ENCODE results near the gene STK36.

Gene STK36

DNA sequence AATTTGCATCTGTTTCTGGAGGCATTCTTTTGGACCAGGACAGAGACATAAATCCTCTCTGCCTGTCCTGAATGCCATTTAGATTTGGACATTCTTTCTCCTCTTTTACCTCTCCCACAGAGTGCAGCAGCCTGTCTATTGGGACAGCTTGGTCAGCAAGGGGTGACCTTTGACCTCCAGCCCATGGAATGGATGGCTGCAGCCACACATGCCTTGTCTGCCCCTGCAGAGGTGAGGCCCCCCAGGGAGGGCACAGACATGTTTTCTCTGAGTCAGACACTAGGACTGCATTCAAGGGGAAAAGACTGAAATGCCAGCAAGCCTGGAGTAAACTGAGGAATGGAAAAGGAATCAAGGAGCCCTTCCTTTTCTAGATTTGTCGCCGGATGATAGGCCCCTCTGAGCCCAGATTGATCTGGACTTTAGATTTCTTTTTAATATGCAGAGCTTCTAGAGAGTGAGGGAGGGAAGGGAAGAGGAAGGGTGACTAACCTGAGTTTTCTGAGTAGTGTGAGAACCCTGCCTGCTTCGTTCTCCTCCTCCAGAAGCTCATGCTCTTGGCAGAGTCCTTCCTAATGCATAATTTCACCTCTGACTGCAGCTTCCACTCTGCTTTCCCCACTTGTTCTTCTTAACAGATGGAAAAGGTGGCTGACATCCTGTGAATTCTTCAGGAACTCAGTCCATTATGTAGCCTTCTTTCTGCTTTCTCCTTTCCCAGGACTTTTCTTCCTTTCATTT lies 22.7 kb downstream of the STK36 start:
- Histone ChIP-seq H3K4me3 (replicated peaks; ENCODE audit: insufficient read depth, low read length) (no peak overlapping the region), H3K27ac (replicated peaks) (no peak overlapping the region), H3K27me3 (ENCODE audit: insufficient read depth, poor library complexity, severe bottlenecking) (no peaks in the 10 kb centered on the region)
- DNase-seq (ENCODE audit: low read depth in 1 of 2, low spot score in 1 of 2) = no peak
- TF ChIP-seq, protein P1, sequence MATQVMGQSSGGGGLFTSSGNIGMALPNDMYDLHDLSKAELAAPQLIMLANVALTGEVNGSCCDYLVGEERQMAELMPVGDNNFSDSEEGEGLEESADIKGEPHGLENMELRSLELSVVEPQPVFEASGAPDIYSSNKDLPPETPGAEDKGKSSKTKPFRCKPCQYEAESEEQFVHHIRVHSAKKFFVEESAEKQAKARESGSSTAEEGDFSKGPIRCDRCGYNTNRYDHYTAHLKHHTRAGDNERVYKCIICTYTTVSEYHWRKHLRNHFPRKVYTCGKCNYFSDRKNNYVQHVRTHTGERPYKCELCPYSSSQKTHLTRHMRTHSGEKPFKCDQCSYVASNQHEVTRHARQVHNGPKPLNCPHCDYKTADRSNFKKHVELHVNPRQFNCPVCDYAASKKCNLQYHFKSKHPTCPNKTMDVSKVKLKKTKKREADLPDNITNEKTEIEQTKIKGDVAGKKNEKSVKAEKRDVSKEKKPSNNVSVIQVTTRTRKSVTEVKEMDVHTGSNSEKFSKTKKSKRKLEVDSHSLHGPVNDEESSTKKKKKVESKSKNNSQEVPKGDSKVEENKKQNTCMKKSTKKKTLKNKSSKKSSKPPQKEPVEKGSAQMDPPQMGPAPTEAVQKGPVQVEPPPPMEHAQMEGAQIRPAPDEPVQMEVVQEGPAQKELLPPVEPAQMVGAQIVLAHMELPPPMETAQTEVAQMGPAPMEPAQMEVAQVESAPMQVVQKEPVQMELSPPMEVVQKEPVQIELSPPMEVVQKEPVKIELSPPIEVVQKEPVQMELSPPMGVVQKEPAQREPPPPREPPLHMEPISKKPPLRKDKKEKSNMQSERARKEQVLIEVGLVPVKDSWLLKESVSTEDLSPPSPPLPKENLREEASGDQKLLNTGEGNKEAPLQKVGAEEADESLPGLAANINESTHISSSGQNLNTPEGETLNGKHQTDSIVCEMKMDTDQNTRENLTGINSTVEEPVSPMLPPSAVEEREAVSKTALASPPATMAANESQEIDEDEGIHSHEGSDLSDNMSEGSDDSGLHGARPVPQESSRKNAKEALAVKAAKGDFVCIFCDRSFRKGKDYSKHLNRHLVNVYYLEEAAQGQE (IDR thresholded peaks at IDR 0.05; ENCODE audit: insufficient replicate concordance, low read depth) = no peak
- TF ChIP-seq GABPA (IDR thresholded peaks at IDR 0.05; ENCODE audit: low read depth) (no peak), SPI1 (IDR thresholded peaks at IDR 0.05; ENCODE audit: borderline replicate concordance, low read depth) (no peak), POLR2AphosphoS5 (IDR thresholded peaks at IDR 0.05; ENCODE audit: low read depth) (no peak)
- TF ChIP-seq, protein P2, sequence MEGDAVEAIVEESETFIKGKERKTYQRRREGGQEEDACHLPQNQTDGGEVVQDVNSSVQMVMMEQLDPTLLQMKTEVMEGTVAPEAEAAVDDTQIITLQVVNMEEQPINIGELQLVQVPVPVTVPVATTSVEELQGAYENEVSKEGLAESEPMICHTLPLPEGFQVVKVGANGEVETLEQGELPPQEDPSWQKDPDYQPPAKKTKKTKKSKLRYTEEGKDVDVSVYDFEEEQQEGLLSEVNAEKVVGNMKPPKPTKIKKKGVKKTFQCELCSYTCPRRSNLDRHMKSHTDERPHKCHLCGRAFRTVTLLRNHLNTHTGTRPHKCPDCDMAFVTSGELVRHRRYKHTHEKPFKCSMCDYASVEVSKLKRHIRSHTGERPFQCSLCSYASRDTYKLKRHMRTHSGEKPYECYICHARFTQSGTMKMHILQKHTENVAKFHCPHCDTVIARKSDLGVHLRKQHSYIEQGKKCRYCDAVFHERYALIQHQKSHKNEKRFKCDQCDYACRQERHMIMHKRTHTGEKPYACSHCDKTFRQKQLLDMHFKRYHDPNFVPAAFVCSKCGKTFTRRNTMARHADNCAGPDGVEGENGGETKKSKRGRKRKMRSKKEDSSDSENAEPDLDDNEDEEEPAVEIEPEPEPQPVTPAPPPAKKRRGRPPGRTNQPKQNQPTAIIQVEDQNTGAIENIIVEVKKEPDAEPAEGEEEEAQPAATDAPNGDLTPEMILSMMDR (IDR thresholded peaks at IDR 0.05; ENCODE audit: insufficient read depth, low read length) = no peak

DNA sequence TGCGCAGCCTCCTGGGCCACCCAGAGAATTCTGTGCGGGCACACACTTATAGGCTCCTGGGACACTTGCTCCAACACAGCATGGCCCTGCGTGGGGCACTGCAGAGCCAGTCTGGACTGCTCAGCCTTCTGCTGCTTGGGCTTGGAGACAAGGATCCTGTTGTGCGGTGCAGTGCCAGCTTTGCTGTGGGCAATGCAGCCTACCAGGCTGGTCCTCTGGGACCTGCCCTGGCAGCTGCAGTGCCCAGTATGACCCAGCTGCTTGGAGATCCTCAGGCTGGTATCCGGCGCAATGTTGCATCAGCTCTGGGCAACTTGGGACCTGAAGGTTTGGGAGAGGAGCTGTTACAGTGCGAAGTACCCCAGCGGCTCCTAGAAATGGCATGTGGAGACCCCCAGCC lies 27.0 kb downstream of the STK36 start:
- TF ChIP-seq, protein P2 (IDR thresholded peaks at IDR 0.05; ENCODE audit: insufficient read depth, low read length) = no peak
- TF ChIP-seq POLR2AphosphoS5 (IDR thresholded peaks at IDR 0.05; ENCODE audit: low read depth) = no peak
- TF ChIP-seq SPI1 (IDR thresholded peaks at IDR 0.05; ENCODE audit: borderline replicate concordance, low read depth) = no peak
- TF ChIP-seq, protein P1 (IDR thresholded peaks at IDR 0.05; ENCODE audit: insufficient replicate concordance, low read depth) = no peak
- no peak for TF ChIP-seq GABPA (IDR thresholded peaks at IDR 0.05; ENCODE audit: low read depth)
- no peak overlapping the region for H3K4me3 ChIP-seq (replicated peaks; ENCODE audit: insufficient read depth, low read length)
- H3K27ac ChIP-seq (replicated peaks) = no peak overlapping the region
- no peak for DNase-seq (ENCODE audit: low read depth in 1 of 2, low spot score in 1 of 2)
- H3K27me3 ChIP-seq (ENCODE audit: insufficient read depth, poor library complexity, severe bottlenecking) = no peaks in the 10 kb centered on the region

DNA sequence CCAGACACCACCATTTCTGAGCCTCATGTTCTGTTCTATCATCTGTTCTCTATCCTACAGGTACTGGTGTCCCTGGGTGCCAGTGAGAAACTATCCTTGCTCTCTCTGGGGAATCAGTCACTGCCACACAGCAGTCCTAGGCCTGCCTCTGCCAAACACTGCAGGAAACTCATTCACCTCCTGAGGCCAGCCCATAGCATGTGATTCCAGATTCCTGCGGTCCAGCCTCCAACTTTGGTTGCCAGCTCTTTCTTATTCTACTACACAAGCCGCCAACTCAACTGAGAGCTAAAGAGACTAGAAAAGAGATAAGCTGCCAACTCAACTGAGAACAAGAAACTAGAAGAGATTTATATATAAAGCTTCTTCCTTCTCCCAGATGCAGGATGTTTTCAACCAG lies 29.9 kb downstream of the STK36 start:
- no peaks in the 10 kb centered on the region for H3K27me3 ChIP-seq (ENCODE audit: insufficient read depth, poor library complexity, severe bottlenecking)

More for the DNA sequence above, 29.9 kb downstream of the STK36 start:
- Histone ChIP-seq H3K27ac (replicated peaks) (no peak overlapping the region), H3K4me3 (replicated peaks; ENCODE audit: insufficient read depth, low read length) (no peak overlapping the region)
- DNase-seq (ENCODE audit: low read depth in 1 of 2, low spot score in 1 of 2) = no peak
- TF ChIP-seq POLR2AphosphoS5 (IDR thresholded peaks at IDR 0.05; ENCODE audit: low read depth) (no peak), GABPA (IDR thresholded peaks at IDR 0.05; ENCODE audit: low read depth) (no peak), SPI1 (IDR thresholded peaks at IDR 0.05; ENCODE audit: borderline replicate concordance, low read depth) (no peak)
- TF ChIP-seq, protein P2 (IDR thresholded peaks at IDR 0.05; ENCODE audit: insufficient read depth, low read length) = no peak
- TF ChIP-seq, protein P1 (IDR thresholded peaks at IDR 0.05; ENCODE audit: insufficient replicate concordance, low read depth) = no peak
